Natural killer cell (primary cell): ENCODE data around the gene HMCN1. TPM values are rescaled to one million over a fixed set of nuclear protein-coding genes. Genes with fewer than 3 reads are reported as not detected.

Source experiments
- ATAC-seq, 3 donors: fragments of 150-1000 bp in 2 of 3; fragments of 200-7000 bp in 1 of 3; cut with Tn5 transposase; 1 replicate in 1 of 3; 2 replicates in 2 of 3; pipeline ENCODE4 v1.10.0; 2021; ENCODE audit warnings: mild to moderate bottlenecking in 2 of 3, moderate library complexity in 2 of 3
- DNase-seq, 2 donors: peaks; one replicate each; pipeline versions ENCODE4 v3.0.0 to v3.0.0-alpha.2; 2013 to 2021; ENCODE audit warnings: mixed read lengths in 1 of 2
- H3K27ac ChIP-seq: one replicate; pipeline ENCODE4 v1.5.1; 2013; ENCODE audit warnings: mild to moderate bottlenecking, low read length
- H3K27me3 ChIP-seq: one replicate; pipeline ENCODE4 v1.6.1; 2013; ENCODE audit warnings: low read length; ENCODE audit not compliant: control insufficient read depth, insufficient read depth
- H3K36me3 ChIP-seq: one replicate; pipeline ENCODE4 v1.6.1; 2013; ENCODE audit warnings: low read length; ENCODE audit not compliant: control insufficient read depth, insufficient read depth
- H3K4me1 ChIP-seq: one replicate; pipeline ENCODE4 v1.6.1; 2013; ENCODE audit warnings: low read length; ENCODE audit not compliant: control insufficient read depth, insufficient read depth
- H3K4me3 ChIP-seq: one replicate; pipeline ENCODE4 v1.5.1; 2013; ENCODE audit warnings: low read length
- H3K9me3 ChIP-seq: one replicate; pipeline ENCODE4 v1.6.1; 2013; ENCODE audit warnings: low read length; ENCODE audit not compliant: control insufficient read depth, insufficient read depth
- H3K27ac Mint-ChIP-seq, 2 donors: one replicate each; pipeline ENCODE4 v1.8.0; 2022; ENCODE audit warnings: mild to moderate bottlenecking in 2 of 2, mixed read lengths in 2 of 2, moderate library complexity in 1 of 2
- H3K27me3 Mint-ChIP-seq, 2 donors: one replicate each; pipeline ENCODE4 v1.8.0; 2022; ENCODE audit warnings: low read depth in 2 of 2, mixed read lengths in 2 of 2
- H3K36me3 Mint-ChIP-seq: one replicate; pipeline ENCODE4 v1.8.0; 2022; ENCODE audit warnings: mixed read lengths
- H3K4me1 Mint-ChIP-seq, 2 donors: one replicate each; pipeline ENCODE4 v1.8.0; 2022; ENCODE audit warnings: mixed read lengths in 2 of 2
- H3K4me3 Mint-ChIP-seq: one replicate; pipeline ENCODE4 v1.8.0; 2022; ENCODE audit warnings: mild to moderate bottlenecking, moderate library complexity, mixed read lengths
- H3K9me3 Mint-ChIP-seq, 2 donors: one replicate each; pipeline ENCODE4 v1.8.0; 2022; ENCODE audit warnings: mixed read lengths in 2 of 2
- WGBS: methylation state at CpG from one replicate; pipeline ENCODE4 v1.1.7; 2013; ENCODE audit warnings: missing lambda C conversion rate; ENCODE audit not compliant: insufficient coverage; 5-methylcytosine and 5-hydroxymethylcytosine counted together
- intact Hi-C: fragments of 100-400 bp; cut with micrococcal nuclease; formaldehyde crosslinking; loops from one replicate; pipeline ENCODE4 v1.14.2; 2022
- total RNA-seq, 4 donors: library from RNA; stranded (reverse); fragments of 120-200 nt in 1 of 4; gene quantifications; one replicate each; pipeline versions ENCODE4 v1.2.3 to v1.2.4, GENCODE V29; 2013 to 2022
- TF ChIP-seq, protein P1 (sequence below): fragments of 200-600 bp; IDR thresholded peaks from one replicate; pipeline ENCODE4 v1.8.0; 2022; ENCODE audit warnings: antibody characterized with exemption

HMCN1 gene
- total RNA-seq, 3 donors from 2014 or later (not counting 1 experiment from before 2014, with no cell fraction given) = 0.02 to 0.45 (median 0.39) TPM

DNA sequence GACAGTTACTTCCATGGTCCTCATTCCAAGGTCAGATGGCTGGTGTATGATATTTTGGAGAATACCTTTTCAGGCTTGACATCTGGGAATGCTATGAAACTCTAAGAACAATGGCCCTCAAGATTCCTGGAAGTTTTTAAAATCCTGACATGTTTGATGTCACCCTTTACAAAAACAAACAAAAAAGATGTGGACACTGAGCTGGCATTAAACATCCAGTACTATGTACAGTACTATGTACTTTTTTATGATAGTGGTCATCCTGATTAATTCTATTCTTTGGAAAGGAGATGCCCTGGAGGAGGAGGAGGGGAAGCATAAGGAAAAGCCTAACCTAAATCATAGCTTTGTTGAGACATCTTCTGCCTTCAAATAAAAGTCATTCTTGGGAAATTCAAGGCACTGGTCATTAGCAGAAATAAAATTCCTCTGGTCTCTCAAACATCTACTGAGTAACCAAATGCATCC lies 235.4 kb downstream of the HMCN1 start:
- no peak overlapping the region for H3K4me3 ChIP-seq
- DNase-seq (no peak), ATAC-seq (no peak)
- peaks cover 0 to 2% of the 10 kb centered on the region in 2 donors for H3K9me3 Mint-ChIP-seq
- H3K27me3 ChIP-seq = no peaks in the 10 kb centered on the region
- H3K36me3 Mint-ChIP-seq = no peaks in the 10 kb centered on the region
- H3K27ac Mint-ChIP-seq = no peak overlapping the region
- no peaks in the 10 kb centered on the region for H3K4me1 Mint-ChIP-seq
- H3K27ac ChIP-seq = no peak overlapping the region
- no peaks in the 10 kb centered on the region for H3K9me3 ChIP-seq
- TF ChIP-seq, protein P1, sequence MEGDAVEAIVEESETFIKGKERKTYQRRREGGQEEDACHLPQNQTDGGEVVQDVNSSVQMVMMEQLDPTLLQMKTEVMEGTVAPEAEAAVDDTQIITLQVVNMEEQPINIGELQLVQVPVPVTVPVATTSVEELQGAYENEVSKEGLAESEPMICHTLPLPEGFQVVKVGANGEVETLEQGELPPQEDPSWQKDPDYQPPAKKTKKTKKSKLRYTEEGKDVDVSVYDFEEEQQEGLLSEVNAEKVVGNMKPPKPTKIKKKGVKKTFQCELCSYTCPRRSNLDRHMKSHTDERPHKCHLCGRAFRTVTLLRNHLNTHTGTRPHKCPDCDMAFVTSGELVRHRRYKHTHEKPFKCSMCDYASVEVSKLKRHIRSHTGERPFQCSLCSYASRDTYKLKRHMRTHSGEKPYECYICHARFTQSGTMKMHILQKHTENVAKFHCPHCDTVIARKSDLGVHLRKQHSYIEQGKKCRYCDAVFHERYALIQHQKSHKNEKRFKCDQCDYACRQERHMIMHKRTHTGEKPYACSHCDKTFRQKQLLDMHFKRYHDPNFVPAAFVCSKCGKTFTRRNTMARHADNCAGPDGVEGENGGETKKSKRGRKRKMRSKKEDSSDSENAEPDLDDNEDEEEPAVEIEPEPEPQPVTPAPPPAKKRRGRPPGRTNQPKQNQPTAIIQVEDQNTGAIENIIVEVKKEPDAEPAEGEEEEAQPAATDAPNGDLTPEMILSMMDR = no peak
- H3K27me3 Mint-ChIP-seq = peaks cover 0 to under 1% of the 10 kb centered on the region in 2 donors
- no peaks in the 10 kb centered on the region for H3K36me3 ChIP-seq
- no peaks in the 10 kb centered on the region for H3K4me1 ChIP-seq
- no peak overlapping the region for H3K4me3 Mint-ChIP-seq
- intact Hi-C loops = no loop called here

DNA sequence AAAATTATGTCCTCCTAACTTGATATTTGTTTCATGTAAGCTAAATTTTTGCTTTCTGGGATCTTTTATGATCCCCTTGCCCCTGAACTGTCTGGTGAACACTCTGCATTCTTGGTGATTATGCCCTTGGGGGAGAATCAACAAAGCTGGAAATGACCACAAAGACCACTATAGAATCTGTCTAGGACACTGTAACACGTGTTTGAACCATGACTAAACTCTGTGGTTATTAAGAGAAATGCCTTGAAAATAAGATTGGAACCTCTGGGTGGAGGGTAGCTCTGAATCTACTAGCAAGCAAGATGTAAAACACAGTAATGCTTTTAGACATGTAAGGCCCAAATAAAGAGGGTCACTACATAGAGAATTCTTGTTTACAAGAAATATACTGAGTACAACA lies 237.5 kb downstream of the HMCN1 start:
- no peak overlapping the region for H3K4me3 ChIP-seq
- intact Hi-C loops = no loop called here
- Mint-ChIP-seq H3K36me3 (no peaks in the 10 kb centered on the region), H3K4me1 (no peaks in the 10 kb centered on the region), H3K27me3 (no peaks in the 10 kb centered on the region), H3K9me3 (peaks cover 0 to 4% of the 10 kb centered on the region in 2 donors), H3K4me3 (no peak overlapping the region), H3K27ac (no peak overlapping the region)
- 53% methylated on average over 1 of the region's 1 CpG for WGBS
- no peaks in the 10 kb centered on the region for H3K9me3 ChIP-seq
- no peak for ATAC-seq
- H3K27me3 ChIP-seq = no peaks in the 10 kb centered on the region
- H3K36me3 ChIP-seq = no peaks in the 10 kb centered on the region
- H3K27ac ChIP-seq = no peak overlapping the region
- no peaks in the 10 kb centered on the region for H3K4me1 ChIP-seq
- TF ChIP-seq, protein P1 = no peak
- no peak for DNase-seq

DNA sequence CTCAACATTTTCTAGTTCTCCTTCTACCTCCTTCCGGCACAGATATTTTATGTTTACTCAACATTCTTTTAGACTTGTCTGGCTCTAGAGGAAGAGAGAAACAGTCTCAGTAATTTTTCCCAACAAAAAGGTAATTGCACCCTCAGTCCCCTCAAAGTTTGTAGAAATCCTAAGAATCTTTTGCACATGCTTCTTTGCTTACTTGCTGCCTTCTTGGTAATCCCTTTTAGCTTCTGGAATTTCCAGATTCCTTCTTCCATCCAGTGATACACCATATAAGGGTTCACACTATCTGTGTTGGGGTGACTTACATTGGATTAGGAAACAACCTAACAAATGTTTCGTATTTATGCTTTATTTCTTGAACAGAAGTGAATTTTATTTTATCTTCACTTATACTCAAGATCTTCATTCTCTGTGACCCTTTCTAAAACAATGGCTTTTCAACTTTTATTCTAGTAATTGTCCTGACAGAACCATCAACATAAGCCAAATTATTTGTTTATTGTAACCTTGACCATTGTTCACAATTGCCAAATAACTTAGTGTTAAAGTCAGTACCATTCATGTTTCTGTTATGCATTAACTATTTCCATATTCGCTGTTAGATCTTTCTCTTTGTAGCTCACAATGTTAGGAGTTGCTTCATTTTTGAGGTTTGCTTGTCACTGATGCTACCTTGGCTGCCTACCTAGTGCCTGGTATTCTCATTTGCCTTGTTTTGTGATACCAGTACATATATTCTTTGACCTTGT lies 238.1 kb downstream of the HMCN1 start:
- Mint-ChIP-seq H3K4me3 (no peak overlapping the region), H3K4me1 (no peaks in the 10 kb centered on the region), H3K9me3 (peaks cover 0 to 4% of the 10 kb centered on the region in 2 donors), H3K27me3 (no peaks in the 10 kb centered on the region), H3K36me3 (no peaks in the 10 kb centered on the region), H3K27ac (no peak overlapping the region)
- ATAC-seq (no peak), DNase-seq (no peak)
- intact Hi-C loops = no loop called here
- Histone ChIP-seq H3K36me3 (no peaks in the 10 kb centered on the region), H3K27me3 (no peaks in the 10 kb centered on the region), H3K9me3 (no peaks in the 10 kb centered on the region), H3K27ac (no peak overlapping the region), H3K4me1 (no peaks in the 10 kb centered on the region), H3K4me3 (no peak overlapping the region)
- WGBS = 80% methylated on average over 2 of the region's 3 CpGs
- TF ChIP-seq, protein P1 = no peak

DNA sequence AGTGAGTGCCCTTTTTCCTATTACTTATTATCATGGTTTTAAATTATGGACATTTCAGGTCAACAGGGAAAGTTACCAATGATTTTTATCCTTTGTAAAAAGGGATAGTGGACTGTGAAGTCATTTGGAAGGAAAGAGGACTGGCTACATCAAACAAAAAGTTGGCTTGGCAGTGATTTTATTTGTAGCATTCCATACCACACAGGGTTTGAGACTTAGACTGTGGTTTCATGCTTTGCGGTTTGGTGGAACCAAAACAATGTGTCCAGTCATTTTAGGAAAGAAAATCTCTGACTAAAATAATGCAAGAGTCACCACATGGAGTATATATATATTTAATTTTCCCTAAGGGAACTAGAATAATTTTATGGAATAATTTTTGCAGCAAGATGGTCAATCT lies 239.5 kb downstream of the HMCN1 start:
- Mint-ChIP-seq H3K27ac (no peak overlapping the region), H3K4me3 (no peak overlapping the region), H3K36me3 (no peaks in the 10 kb centered on the region), H3K4me1 (no peaks in the 10 kb centered on the region), H3K9me3 (peaks cover 0 to 4% of the 10 kb centered on the region in 2 donors), H3K27me3 (no peaks in the 10 kb centered on the region)
- no peaks in the 10 kb centered on the region for H3K36me3 ChIP-seq
- 75% methylated on average over 1 of the region's 1 CpG for WGBS
- TF ChIP-seq, protein P1 = no peak
- no peaks in the 10 kb centered on the region for H3K27me3 ChIP-seq
- intact Hi-C loops = no loop called here
- H3K9me3 ChIP-seq = no peaks in the 10 kb centered on the region
- H3K27ac ChIP-seq = no peak overlapping the region
- no peaks in the 10 kb centered on the region for H3K4me1 ChIP-seq
- ATAC-seq (no peak), DNase-seq (no peak)
- no peak overlapping the region for H3K4me3 ChIP-seq
